ENCODE data around the gene GRM8.

- TF ChIP-seq, protein P1, sequence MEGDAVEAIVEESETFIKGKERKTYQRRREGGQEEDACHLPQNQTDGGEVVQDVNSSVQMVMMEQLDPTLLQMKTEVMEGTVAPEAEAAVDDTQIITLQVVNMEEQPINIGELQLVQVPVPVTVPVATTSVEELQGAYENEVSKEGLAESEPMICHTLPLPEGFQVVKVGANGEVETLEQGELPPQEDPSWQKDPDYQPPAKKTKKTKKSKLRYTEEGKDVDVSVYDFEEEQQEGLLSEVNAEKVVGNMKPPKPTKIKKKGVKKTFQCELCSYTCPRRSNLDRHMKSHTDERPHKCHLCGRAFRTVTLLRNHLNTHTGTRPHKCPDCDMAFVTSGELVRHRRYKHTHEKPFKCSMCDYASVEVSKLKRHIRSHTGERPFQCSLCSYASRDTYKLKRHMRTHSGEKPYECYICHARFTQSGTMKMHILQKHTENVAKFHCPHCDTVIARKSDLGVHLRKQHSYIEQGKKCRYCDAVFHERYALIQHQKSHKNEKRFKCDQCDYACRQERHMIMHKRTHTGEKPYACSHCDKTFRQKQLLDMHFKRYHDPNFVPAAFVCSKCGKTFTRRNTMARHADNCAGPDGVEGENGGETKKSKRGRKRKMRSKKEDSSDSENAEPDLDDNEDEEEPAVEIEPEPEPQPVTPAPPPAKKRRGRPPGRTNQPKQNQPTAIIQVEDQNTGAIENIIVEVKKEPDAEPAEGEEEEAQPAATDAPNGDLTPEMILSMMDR (conservative IDR thresholded peaks at IDR 0.05; ENCODE audit: low read depth, low read length): no peak
- no peak for TF ChIP-seq EZH2 (IDR thresholded peaks at IDR 0.05; ENCODE audit: borderline replicate concordance, low read depth, low read length, poor library complexity, severe bottlenecking)
These were observed 804.8 kb downstream of the GRM8 start for GRCh38 chr7:126447984-126448383.
